Measurements from ENCODE around the gene RAPGEF6.
"Not testable (repeated sequence)": the region's sequence is repeated elsewhere in the genome, so short reads cannot be mapped to it uniquely, and the experiment has no call there.

Gene RAPGEF6

GRCh38 chr5:131644370-131644769, 9.3 kb upstream of the RAPGEF6 start:
- no peak for DNase-seq (ENCODE audit: low spot score)

DNA sequence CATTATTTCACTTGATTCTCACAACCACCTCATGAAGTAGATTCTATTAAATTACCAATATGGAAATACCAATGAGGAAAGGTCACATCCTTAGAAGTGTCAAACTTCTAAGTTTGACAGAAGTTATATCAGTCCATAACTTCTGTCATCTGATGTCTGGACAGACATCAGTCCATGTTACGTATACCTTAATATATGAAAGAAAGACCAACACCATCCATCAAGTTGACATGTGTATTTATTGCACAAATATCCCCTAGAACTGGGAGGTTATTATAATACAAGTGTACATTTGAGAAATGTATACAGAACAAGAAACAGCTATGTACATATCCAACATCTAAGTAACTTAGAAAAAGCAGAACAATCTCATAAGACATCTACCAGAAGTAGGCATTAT, 6.5 kb upstream of the RAPGEF6 start:
- DNase-seq (ENCODE audit: low spot score), result no peak

GRCh38 chr5:131640043-131640856, 5.2 kb upstream of the RAPGEF6 start:
- peak; percentile 59 for DNase-seq (ENCODE audit: low spot score)

DNA sequence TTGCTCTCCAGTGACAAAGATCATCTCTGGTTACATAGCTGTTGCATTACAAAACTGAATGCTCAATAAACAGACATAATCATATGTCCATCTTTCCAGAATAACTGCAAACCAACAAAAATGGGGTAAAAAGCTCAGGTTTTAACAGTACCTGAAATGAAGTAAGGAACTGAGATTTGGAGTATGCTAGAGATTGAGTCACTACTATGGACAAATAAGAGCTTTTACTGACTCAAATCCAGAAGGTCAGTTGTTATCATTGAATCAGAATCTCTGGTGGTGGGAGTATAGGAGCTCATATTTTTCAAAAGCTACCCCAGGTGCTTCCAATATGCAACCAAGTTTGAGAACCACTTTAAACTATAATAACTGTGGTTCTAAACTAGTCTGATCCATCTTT, 4.1 kb upstream of the RAPGEF6 start:
- DNase-seq (ENCODE audit: low spot score), result no peak

- DNase-seq (ENCODE audit: low spot score), result no peak
Observed at GRCh38 chr5:131637694-131638093, 2.7 kb upstream of the RAPGEF6 start.

- DNase-seq (ENCODE audit: low spot score), result peak; percentile 23
Observed at GRCh38 chr5:131635684-131636572, 899 bp upstream of the RAPGEF6 start.

- peak; percentile 59 for DNase-seq (ENCODE audit: low spot score)
Observed at GRCh38 chr5:131634666-131634995, 398 bp downstream of the RAPGEF6 start.

- no peak for DNase-seq (ENCODE audit: low spot score)
Observed at GRCh38 chr5:131634238-131634637, 791 bp downstream of the RAPGEF6 start.

DNA sequence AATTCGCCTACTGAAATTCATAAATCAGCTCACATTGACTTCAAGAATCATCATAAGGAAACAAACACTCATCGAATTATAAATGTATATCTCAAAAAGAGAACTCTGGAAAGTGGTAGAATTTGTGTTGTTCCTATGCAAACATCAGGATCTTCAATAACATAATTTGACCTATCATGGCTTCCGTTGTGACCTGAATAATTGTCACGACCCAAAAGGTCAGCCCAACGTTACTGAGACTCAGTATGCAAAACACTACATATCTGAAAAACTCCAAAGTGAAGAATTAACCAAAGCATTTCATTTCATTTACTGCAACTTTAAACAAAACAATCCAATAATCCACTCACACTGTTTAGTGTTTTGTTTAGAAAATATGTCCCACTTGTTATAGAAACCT, 1.2 kb downstream of the RAPGEF6 start:
- no peak for DNase-seq (ENCODE audit: low spot score)

- DNase-seq (ENCODE audit: low spot score), result no peak
Observed at GRCh38 chr5:131630963-131631350, 4.1 kb downstream of the RAPGEF6 start.

DNA sequence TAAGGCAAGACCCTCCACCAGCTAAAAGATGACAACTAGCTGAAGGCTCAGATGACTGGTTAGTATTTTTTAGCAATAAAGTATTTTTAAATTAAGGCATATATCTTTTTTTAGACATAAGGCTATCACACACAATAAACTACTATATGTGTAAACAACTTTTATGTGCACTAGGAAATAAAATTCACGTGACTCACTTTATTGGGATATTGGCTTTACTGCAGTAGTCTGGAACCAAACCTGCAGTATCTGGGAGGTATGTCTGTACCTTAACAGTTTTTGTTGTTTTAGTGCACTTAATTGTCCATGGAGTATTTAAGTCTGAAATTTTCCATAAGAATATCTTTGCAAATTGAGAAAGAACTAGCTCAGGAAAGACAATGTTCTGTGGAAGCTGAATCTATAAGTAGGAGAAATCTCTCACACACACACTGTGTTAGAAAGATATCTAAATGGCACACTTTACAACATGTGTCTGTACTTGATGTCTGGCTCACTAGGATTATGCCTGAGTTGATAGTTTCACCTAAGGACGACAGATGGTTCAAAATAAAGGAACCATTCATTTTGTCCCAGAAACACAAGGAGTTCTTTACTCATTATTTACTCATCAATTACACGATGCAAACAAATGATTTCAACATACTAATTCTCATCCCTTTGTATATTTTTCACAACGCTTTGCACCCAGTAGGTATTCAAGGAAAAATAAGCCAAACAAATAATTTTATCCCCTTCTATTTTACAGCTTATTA, 4.6 kb downstream of the RAPGEF6 start:
- DNase-seq (ENCODE audit: low spot score), result no peak

- DNase-seq (ENCODE audit: low spot score), result no peak
Observed at GRCh38 chr5:131628990-131629389, 6.0 kb downstream of the RAPGEF6 start.

DNA sequence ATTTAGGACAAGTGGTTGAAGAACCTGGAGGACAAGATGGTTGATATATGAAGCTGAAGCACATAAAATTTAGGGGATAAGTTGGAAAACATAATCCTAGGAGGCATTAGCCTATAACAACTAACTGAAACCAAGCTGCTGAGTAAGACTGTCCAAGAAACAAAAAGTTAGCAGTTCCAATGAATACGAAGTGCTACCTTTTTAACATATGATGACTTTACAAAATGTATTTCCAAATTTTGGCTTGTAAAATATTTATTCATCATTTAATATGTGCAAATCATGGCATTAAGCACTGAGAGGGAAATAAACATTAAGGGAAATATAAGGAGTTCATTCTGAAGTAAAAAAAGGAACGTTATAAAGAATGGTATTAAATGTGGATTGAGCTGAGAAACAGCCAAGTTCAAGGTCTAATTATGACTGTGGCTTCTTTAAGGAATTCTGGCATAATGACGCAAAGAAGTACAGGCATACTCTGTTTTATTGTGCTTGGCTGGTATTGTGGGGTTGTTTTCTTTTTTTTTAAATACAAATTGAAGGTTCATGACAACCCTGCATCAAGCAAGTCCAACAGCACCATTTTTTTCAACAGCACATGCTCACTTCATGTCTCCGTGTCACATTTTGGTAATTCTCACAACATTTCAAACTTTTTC, 7.7 kb downstream of the RAPGEF6 start:
- DNase-seq (ENCODE audit: low spot score), result no peak

GRCh38 chr5:131622633-131623032, 12.4 kb downstream of the RAPGEF6 start:
- DNase-seq (ENCODE audit: low spot score), result no peak

- not testable (repeated sequence) for DNase-seq (ENCODE audit: low spot score)
Observed at GRCh38 chr5:131621164-131621563, 13.9 kb downstream of the RAPGEF6 start.

DNA sequence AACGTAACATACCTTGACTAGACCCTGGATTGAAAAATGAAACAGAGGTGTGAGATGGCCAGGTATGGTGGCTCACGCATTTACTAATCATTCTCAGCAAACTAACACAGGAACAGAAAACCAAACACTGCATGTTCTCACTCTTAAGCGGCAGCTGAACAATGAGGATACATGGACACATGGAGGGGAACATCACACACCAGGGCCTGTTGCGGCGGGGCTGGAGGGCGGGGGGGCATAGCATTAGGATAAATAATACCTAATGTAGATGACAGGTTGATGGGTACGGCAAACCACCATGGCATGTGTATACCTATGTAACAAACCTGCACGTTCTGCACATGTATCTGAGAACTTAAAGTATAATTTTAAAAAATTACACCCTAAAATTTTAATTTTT, 15.9 kb downstream of the RAPGEF6 start:
- DNase-seq (ENCODE audit: low spot score), result no peak

GRCh38 chr5:131617140-131617822, 17.7 kb downstream of the RAPGEF6 start:
- no peak for DNase-seq (ENCODE audit: low spot score)

GRCh38 chr5:131615957-131616356, 19.1 kb downstream of the RAPGEF6 start:
- DNase-seq (ENCODE audit: low spot score), result no peak

GRCh38 chr5:131613423-131613822, 21.6 kb downstream of the RAPGEF6 start:
- no peak for DNase-seq (ENCODE audit: low spot score)

GRCh38 chr5:131611064-131611381, 24.0 kb downstream of the RAPGEF6 start:
- DNase-seq (ENCODE audit: low spot score), result no peak

GRCh38 chr5:131610198-131611063, 24.6 kb downstream of the RAPGEF6 start:
- DNase-seq (ENCODE audit: low spot score), result no peak

Measured in CD4-positive, alpha-beta T cell treated with Interleukin-2 at 100 ng/mL for 4 hours (primary cell).